ENCODE results near the gene ADK. TPM values are rescaled to one million over a fixed set of nuclear protein-coding genes. Genes with fewer than 3 reads are reported as not detected.

Gene ADK
- total RNA-seq, 1 experiment from 2014 or later, result 159 TPM

DNA sequence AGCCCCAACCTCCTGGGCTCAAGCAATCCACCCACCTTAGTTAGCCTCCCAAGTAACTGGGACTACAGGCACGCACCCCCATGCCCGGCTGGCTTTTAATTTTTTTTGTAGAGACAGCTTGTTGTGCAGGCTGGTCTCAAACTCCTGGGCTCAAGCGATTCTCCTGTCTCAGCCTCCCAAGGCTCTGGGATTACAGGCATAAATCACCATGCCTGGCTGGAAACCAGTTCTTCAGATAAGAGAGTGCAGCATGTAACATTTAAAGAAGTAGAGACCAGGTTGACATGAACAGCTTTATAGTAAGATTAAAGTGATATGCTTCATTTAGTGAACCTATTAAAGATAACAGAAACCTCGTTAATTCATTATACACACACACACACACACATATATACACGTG is 507.5 kb downstream of the ADK start:
- ChIA-PET CTCF (no interaction called here), POLR2A (ENCODE audit: unreplicated experiment) (no interaction called here)
- Histone ChIP-seq H3K4me1 (replicated peaks; ENCODE audit: insufficient read depth) (no peaks in the 10 kb centered on the region), H3K4me2 (no peak overlapping the region), H4K20me1 (ENCODE audit: insufficient read depth) (no peaks in the 10 kb centered on the region), H3K79me2 (ENCODE audit: low read depth) (no peaks in the 10 kb centered on the region), H3K4me3 (no peak overlapping the region), H3F3A (ENCODE audit: insufficient read depth, low read depth) (no peaks in the 10 kb centered on the region; the same call in 1 of the 2 replicates), H3K9me2 (ENCODE audit: insufficient read depth) (no peaks in the 10 kb centered on the region), H3K27ac (no peak overlapping the region), H3K9me3 (ENCODE audit: insufficient read depth, low read depth) (no peaks in the 10 kb centered on the region), H3K27me3 (ENCODE audit: insufficient read depth, low read depth) (no peaks in the 10 kb centered on the region), H2AFZ (no peak overlapping the region), H3K36me3 (ENCODE audit: low read depth) (no peaks in the 10 kb centered on the region)
- DNase-seq, result no peak
- intact Hi-C loops (cut with micrococcal nuclease; ENCODE audit: unreplicated experiment), result no loop called here
- no TSS peak for BruUV-seq (replicated peaks)
- TF ChIP-seq, protein P1, sequence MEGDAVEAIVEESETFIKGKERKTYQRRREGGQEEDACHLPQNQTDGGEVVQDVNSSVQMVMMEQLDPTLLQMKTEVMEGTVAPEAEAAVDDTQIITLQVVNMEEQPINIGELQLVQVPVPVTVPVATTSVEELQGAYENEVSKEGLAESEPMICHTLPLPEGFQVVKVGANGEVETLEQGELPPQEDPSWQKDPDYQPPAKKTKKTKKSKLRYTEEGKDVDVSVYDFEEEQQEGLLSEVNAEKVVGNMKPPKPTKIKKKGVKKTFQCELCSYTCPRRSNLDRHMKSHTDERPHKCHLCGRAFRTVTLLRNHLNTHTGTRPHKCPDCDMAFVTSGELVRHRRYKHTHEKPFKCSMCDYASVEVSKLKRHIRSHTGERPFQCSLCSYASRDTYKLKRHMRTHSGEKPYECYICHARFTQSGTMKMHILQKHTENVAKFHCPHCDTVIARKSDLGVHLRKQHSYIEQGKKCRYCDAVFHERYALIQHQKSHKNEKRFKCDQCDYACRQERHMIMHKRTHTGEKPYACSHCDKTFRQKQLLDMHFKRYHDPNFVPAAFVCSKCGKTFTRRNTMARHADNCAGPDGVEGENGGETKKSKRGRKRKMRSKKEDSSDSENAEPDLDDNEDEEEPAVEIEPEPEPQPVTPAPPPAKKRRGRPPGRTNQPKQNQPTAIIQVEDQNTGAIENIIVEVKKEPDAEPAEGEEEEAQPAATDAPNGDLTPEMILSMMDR (conservative IDR thresholded peaks at IDR 0.05), result no peak
- TF ChIP-seq EZH2 (IDR thresholded peaks at IDR 0.05; ENCODE audit: low read depth), result no peak

DNA sequence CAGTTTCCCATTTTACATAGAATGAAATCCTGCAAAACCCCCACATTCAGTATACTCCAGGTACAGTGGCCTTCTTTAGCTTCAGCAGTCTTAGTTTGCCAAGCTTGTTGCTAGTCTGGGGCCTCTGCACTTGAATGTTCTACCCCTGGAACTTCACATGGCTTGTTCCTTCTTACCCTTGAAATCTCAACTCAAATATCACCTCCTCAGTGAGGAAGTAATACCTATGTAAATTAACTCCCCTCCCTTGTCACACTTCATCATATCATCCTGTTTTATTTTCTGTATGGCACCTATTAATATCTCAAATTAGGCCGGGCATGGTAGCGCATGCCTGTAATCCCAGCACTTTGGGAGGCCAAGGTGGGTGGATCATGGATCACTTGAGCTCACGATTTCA is 511.6 kb downstream of the ADK start:
- H3K4me1 ChIP-seq (replicated peaks; ENCODE audit: insufficient read depth), result no peaks in the 10 kb centered on the region
- H2AFZ ChIP-seq, result no peak overlapping the region
- H3K27me3 ChIP-seq (ENCODE audit: insufficient read depth, low read depth), result no peaks in the 10 kb centered on the region
- ChIA-PET CTCF (no interaction called here), POLR2A (ENCODE audit: unreplicated experiment) (interaction anchor here (0.6 kb wide), 1 partner anchor 708 kb away, joined by 3 read pairs; no protein-coding TSS in a partner anchor)
- H4K20me1 ChIP-seq (ENCODE audit: insufficient read depth), result no peaks in the 10 kb centered on the region
- H3K79me2 ChIP-seq (ENCODE audit: low read depth), result no peaks in the 10 kb centered on the region
- no peaks in the 10 kb centered on the region; the same call in 1 of the 2 replicates for H3F3A ChIP-seq (ENCODE audit: insufficient read depth, low read depth)
- H3K4me3 ChIP-seq, result no peak overlapping the region
- BruUV-seq (replicated peaks), result no TSS peak
- no peak overlapping the region for H3K27ac ChIP-seq
- H3K9me3 ChIP-seq (ENCODE audit: insufficient read depth, low read depth), result no peaks in the 10 kb centered on the region
- no peaks in the 10 kb centered on the region for H3K36me3 ChIP-seq (ENCODE audit: low read depth)
- TF ChIP-seq, protein P1 (conservative IDR thresholded peaks at IDR 0.05), result no peak
- no peak for TF ChIP-seq EZH2 (IDR thresholded peaks at IDR 0.05; ENCODE audit: low read depth)
- no peaks in the 10 kb centered on the region for H3K9me2 ChIP-seq (ENCODE audit: insufficient read depth)
- H3K4me2 ChIP-seq, result no peak overlapping the region
- no peak for DNase-seq
- intact Hi-C loops (cut with micrococcal nuclease; ENCODE audit: unreplicated experiment), result no loop called here

DNA sequence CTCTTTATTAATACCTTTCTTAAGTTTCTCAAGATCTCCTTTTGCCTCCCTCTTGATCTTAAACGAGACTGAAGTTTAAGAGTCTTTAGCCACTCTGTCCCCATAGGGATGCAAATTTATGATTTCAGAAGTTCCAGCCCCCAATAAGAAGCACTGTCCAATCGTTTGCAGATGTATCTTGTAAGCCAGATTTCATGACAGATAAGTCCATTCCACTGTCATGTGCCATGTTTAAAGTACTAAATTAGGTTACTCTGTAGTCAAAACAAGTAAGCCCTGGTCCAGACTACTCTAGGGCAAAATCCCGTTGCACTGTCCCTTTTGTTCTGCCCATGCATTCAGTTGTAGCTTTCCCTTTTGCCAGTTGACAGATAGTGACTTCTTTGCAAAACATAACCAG is 518.2 kb downstream of the ADK start:
- Histone ChIP-seq H3K4me1 (replicated peaks; ENCODE audit: insufficient read depth) (no peaks in the 10 kb centered on the region), H2AFZ (no peak overlapping the region), H3K4me2 (no peak overlapping the region), H3K36me3 (ENCODE audit: low read depth) (no peaks in the 10 kb centered on the region), H3K27me3 (ENCODE audit: insufficient read depth, low read depth) (no peaks in the 10 kb centered on the region), H3K4me3 (no peak overlapping the region), H3K9me3 (ENCODE audit: insufficient read depth, low read depth) (no peaks in the 10 kb centered on the region), H3K27ac (no peak overlapping the region), H3K79me2 (ENCODE audit: low read depth) (no peaks in the 10 kb centered on the region), H3F3A (ENCODE audit: insufficient read depth, low read depth) (no peaks in the 10 kb centered on the region), H4K20me1 (ENCODE audit: insufficient read depth) (0 out of 2 replicates have a peak, but pooled peaks cover 3% of the 10 kb centered on the region), H3K9me2 (ENCODE audit: insufficient read depth) (no peaks in the 10 kb centered on the region)
- TF ChIP-seq, protein P1 (conservative IDR thresholded peaks at IDR 0.05), result no peak
- no peak for TF ChIP-seq EZH2 (IDR thresholded peaks at IDR 0.05; ENCODE audit: low read depth)
- ChIA-PET POLR2A (ENCODE audit: unreplicated experiment) (no interaction called here), CTCF (no interaction called here)
- no TSS peak for BruUV-seq (replicated peaks)
- DNase-seq, result no peak
- intact Hi-C loops (cut with micrococcal nuclease; ENCODE audit: unreplicated experiment), result no loop called here
